ENCODE results near the gene DNTTIP2. TPM values are rescaled to one million over a fixed set of nuclear protein-coding genes. Genes with fewer than 3 reads are reported as not detected.
A peak's percentile ranks its signal among the peaks of the same experiment; 100 is the strongest.

The DNTTIP2 gene
- total and polyA plus RNA-seq, 12 donors, result 12.9 to 109 (median 40.2) TPM

DNA sequence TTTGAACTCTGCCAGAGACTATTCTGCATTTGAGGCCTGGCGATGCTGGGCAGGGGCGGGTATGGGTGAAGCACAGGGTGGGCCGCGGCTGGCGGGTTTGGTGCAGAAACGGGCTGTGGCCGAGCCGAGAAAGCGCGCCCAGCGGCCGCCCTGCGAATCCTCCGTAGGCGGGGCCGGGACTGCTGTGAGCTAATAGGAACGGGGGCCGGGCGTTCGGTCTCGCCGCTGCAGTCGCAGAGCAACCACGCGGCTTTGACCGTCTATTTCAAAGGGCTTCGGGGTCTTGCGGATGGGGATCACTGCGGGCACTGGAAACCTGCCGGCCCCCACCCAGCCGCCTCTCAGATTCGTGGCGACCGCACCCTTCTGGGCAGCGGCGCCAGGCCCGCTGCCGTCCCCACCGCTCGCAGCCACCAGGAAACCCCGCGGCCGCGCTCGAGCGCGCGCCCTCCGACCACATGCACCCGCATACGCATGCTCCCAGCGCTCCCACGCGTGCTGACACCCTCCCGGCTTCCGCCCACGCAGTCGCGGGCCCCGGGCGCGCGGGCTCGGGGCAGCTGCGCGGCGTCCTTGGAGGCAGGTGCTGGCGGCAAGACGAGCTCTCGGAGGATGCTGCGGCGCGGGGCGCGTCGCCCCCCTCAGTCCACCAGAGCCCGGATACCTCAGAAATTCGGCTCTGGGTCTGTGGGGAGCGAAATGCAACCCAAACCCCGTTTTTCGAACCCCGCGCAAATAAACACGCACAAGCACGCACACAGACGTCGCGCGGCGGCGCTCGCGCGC, 32.6 kb downstream of the DNTTIP2 start:
- Histone ChIP-seq H3K9me3 (replicated peaks in 1 of 3) (no peaks in the 10 kb centered on the region), H3K4me3 (peak overlapping the region; percentile 66 to 78 (median 74)), H3K36me3 (replicated peaks in 1 of 2) (no peaks in the 10 kb centered on the region), H3K4me1 (replicated peaks in 1 of 2) (peaks cover 11 to 24% of the 10 kb centered on the region in 2 donors), H3K27me3 (no peaks in the 10 kb centered on the region), H3K27ac (peak overlapping the region; percentile 87 to 95 (median 95))
- intact Hi-C loops (cut with DNase I), result loop anchor here (10.0 kb wide), 4 partner anchors 212 to 542 kb away; partner anchors contain the start of gene FNBP1L (in 1 of the 2)
- DNase-seq, result peak; percentile 86 to 94 (median 91)
- WGBS, 4 donors, result 0 to 1% (median 0%) methylated on average over 4 to 92 of the region's 94 CpGs
- peak; percentile 39 to 81 for TF ChIP-seq POLR2A (IDR thresholded peaks at IDR 0.05)
- TF ChIP-seq, protein P1, sequence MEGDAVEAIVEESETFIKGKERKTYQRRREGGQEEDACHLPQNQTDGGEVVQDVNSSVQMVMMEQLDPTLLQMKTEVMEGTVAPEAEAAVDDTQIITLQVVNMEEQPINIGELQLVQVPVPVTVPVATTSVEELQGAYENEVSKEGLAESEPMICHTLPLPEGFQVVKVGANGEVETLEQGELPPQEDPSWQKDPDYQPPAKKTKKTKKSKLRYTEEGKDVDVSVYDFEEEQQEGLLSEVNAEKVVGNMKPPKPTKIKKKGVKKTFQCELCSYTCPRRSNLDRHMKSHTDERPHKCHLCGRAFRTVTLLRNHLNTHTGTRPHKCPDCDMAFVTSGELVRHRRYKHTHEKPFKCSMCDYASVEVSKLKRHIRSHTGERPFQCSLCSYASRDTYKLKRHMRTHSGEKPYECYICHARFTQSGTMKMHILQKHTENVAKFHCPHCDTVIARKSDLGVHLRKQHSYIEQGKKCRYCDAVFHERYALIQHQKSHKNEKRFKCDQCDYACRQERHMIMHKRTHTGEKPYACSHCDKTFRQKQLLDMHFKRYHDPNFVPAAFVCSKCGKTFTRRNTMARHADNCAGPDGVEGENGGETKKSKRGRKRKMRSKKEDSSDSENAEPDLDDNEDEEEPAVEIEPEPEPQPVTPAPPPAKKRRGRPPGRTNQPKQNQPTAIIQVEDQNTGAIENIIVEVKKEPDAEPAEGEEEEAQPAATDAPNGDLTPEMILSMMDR (IDR thresholded peaks at IDR 0.05), result peak in 5 of 6 experiments; percentile 15 to 59 (median 47)

DNA sequence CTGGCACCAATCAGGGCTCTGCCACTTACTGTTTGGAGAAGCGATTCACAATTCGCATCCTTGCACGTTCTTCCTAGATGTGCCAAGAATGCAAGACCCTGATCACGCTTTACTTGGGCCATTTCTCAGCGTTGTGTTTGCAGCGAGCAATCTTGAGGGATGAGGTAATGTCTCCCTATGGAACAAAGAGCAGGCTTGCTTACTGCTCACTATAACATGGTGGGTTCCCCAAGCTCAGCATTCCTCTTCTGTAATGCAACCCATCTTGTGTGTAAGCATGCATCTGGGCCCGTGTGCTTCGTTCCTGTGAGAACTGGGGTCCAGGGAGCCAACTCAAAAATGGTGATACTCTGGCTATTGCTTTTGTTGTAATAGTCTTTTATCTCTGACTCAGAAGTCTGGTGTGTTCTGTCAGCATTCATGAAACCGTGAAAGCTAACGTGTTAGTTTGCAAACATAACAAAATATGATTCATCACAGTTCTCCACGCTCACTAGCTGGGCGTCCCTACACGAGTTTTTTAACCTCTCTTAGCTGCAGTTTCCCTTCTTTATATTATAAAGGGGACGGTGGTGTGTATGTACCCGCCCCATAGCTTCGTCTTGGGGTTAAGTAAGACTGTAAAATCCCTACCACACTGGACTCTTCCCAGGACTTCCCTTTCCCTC, 33.3 kb downstream of the DNTTIP2 start:
- TF ChIP-seq, protein P1 (IDR thresholded peaks at IDR 0.05), result no peak
- no peak for TF ChIP-seq POLR2A (IDR thresholded peaks at IDR 0.05)
- intact Hi-C loops (cut with DNase I), result loop anchor here (10.0 kb wide), 4 partner anchors 211 to 541 kb away; partner anchors contain the start of gene FNBP1L (in 1 of the 2)
- peak in 4 of 7 donors; percentile 18 to 29 (median 22) for DNase-seq
- Histone ChIP-seq H3K27ac (peak overlapping the region; percentile 87 to 95 (median 95)), H3K27me3 (no peaks in the 10 kb centered on the region), H3K4me1 (replicated peaks in 1 of 2) (peaks cover 11 to 24% of the 10 kb centered on the region in 2 donors), H3K4me3 (peak overlapping the region in 3 of 4 donors; percentile 66 to 78 (median 72)), H3K9me3 (replicated peaks in 1 of 3) (no peaks in the 10 kb centered on the region), H3K36me3 (replicated peaks in 1 of 2) (no peaks in the 10 kb centered on the region)
- WGBS, 4 donors, result 23 to 26% (median 24%) methylated on average over 14 to 16 of the region's 16 CpGs

DNA sequence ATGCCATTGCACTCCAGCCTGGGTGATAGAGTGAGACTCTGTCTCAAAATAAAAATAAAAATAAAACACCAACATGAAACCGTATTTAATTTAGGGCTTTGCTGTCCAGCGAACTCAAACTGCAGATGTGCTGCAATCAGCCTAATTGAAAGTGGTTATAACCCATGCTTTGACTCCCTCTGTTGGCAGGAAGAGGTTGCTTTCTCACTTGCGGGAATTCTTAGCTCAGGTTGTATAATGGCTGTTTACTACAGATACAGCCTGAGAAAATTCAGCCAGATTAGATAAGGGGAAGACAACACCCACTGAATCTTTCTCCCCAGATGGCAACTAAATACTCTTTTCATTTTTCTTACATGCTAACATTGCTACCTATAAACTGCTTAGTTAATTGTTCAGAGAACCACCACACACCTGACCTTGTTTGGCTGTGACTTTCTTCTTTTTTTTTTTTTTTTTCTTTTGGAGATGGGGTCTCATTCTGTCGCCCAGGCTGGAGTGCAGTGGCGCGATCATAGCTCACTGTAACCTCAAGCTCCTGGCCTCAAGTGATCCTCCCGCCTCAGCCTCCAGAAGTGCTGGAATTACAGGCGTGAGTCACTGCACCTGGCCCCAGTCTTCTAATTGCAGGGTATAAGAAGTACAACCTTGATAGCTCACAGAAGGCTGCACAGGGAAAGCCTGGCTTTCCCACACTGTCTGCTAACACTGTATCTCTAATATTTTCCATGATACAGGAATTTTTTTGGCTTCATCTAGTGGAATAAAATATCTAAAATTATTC, 34.6 kb downstream of the DNTTIP2 start:
- H3K27me3 ChIP-seq, result no peaks in the 10 kb centered on the region
- 46 to 50% (median 49%) methylated on average over 8 of the region's 8 CpGs for WGBS, 4 donors
- peaks cover 11 to 29% of the 10 kb centered on the region in 2 donors for H3K4me1 ChIP-seq (replicated peaks in 1 of 2)
- DNase-seq, result peak; percentile 44 to 79 (median 64)
- H3K27ac ChIP-seq, result peak overlapping the region in 2 of 5 donors; percentile 32 to 95
- H3K36me3 ChIP-seq (replicated peaks in 1 of 2), result no peaks in the 10 kb centered on the region
- no peak overlapping the region for H3K4me3 ChIP-seq
- intact Hi-C loops (cut with DNase I), result loop anchor here (10.0 kb wide), 4 partner anchors 210 to 540 kb away; partner anchors contain the start of gene FNBP1L (in 1 of the 2)
- H3K9me3 ChIP-seq (replicated peaks in 1 of 3), result no peaks in the 10 kb centered on the region
- TF ChIP-seq, protein P1 (IDR thresholded peaks at IDR 0.05), result peak; percentile 40 to 84 (median 74)
- no peak for TF ChIP-seq POLR2A (IDR thresholded peaks at IDR 0.05)

Data from adrenal gland (tissue), 12 donors.